GM13977 (cell line): ENCODE data around the gene TMEM234.

Source experiments
- DNase-seq: peaks from one replicate; pipeline ENCODE4 v3.0.0; 2012; ENCODE audit warnings: low spot score
- in situ Hi-C: fragments of 300-500 bp; cut with MboI; formaldehyde crosslinking; loops from one replicate; pipeline ENCODE4 v1.12.0; 2022; ENCODE audit warnings: low sequenced_read_pairs, low pct_unique_long_range_greater_than_20kb, mixed read lengths, inconsistent platforms; ENCODE audit not compliant: unreplicated experiment
- TF ChIP-seq, protein P1 (sequence below): IDR thresholded peaks from 2 replicates; pipeline ENCODE4 v1.5.1; 2012; ENCODE audit warnings: mild to moderate bottlenecking, control low read depth; ENCODE audit not compliant: insufficient read depth; ENCODE audit errors: extremely low read depth, missing control alignments

Gene TMEM234

DNA sequence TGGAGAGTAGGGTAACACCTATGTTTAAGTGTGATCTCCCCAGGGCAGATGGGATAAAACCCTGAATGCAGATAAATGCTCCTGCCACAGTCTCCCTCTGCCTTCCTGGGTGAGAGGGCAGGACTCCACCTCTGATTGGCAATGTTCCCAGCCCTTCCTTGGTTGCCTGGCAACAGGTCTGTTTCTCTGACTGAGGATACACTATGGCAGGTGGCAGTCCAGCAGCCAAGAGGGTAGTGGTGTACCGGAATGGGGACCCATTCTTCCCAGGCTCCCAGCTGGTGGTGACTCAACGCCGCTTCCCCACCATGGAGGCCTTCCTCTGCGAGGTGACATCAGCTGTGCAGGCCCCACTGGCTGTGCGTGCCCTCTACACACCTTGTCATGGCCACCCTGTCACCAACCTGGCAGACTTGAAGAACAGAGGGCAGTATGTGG lies 13.2 kb downstream of the TMEM234 start, which contains the start of gene DCDC2B:
DCDC2B (plus strand) TSS at position 199 of the 438 bp plus-strand sequence; CDS start at position 204, 5 bp downstream.
- DNase-seq: no peak

DNA sequence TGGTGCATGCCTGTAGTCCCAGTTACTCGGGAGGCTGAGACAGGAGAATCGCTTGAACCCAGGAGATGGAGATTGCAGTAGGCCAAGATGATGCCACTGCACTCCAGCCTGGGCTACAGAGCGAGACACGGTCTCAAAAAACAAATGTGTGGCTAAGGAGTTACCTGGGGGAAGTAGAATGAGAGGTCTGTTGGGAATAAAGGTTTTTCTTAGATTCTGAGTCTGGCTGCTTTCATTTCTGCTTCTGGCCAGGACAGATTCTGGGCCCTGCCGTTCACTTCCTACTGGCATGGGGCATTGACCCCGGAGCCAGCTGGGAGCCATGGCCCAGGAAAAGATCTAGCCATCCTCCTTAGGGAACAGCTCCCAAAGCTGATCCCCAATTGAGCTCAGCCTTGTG lies 13.7 kb downstream of the TMEM234 start:
- no peak for DNase-seq
- TF ChIP-seq, protein P1, sequence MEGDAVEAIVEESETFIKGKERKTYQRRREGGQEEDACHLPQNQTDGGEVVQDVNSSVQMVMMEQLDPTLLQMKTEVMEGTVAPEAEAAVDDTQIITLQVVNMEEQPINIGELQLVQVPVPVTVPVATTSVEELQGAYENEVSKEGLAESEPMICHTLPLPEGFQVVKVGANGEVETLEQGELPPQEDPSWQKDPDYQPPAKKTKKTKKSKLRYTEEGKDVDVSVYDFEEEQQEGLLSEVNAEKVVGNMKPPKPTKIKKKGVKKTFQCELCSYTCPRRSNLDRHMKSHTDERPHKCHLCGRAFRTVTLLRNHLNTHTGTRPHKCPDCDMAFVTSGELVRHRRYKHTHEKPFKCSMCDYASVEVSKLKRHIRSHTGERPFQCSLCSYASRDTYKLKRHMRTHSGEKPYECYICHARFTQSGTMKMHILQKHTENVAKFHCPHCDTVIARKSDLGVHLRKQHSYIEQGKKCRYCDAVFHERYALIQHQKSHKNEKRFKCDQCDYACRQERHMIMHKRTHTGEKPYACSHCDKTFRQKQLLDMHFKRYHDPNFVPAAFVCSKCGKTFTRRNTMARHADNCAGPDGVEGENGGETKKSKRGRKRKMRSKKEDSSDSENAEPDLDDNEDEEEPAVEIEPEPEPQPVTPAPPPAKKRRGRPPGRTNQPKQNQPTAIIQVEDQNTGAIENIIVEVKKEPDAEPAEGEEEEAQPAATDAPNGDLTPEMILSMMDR: no peak
- in situ Hi-C loops: loop anchor here (25.0 kb wide), 1 partner anchor 204 kb away; no protein-coding TSS in a partner anchor

More for the DNA sequence above, 13.2 kb downstream of the TMEM234 start, which contains the start of gene DCDC2B:
- TF ChIP-seq, protein P1: no peak
- in situ Hi-C loops: loop anchor here (25.0 kb wide), 1 partner anchor 203 kb away; no protein-coding TSS in a partner anchor

DNA sequence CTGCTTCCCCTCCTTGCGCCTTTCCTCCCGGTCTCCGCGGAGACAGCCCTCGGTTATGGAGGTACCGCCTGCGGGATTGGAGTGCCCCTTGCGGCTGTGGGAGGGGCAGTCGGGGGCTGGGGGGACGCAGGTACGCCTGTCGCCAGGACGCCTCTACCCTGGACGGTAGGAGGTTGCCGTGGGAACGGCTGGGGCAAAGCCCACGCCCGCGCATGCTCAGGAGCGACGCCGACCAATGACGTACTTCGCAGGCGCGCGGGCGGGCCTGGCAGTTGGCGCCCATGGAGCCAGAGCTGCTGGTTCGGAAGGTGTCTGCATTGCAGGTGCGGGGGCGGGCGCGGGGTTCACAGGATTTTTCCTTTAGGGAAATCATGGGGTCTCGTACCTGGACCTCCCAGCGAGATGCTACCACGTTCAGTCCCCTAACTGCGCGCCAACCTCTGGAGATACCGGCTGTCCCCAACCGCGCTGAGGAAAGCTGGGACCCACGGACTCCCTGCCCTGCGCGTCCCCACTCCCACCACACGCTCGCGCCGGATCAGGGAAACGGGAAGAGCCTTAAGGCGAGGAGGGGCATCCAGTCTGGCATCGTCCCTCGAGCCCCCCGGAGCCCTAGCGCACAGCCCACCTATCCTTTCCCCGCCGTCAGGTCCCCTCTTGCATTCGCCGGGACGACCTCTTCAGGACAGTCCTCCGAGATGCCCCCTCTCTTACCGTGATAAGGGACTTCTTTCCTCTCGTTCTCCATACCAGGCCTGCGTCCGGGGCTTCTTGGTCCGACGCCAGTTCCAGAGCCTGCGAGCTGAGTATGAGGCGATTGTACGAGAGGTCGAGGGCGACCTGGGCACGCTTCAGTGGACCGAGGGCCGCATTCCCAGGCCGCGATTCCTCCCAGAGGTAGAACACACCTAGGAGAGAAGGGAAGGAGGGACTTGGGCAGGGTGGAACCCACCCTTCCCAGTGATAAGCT lies 16.5 kb downstream of the TMEM234 start, which contains the start of gene IQCC:
IQCC (plus strand) TSS at position 271 of the 970 bp plus-strand sequence; CDS start at position 282, 11 bp downstream.
- TF ChIP-seq, protein P1: peak; percentile 10
- peak; percentile 91 for DNase-seq
- in situ Hi-C loops: loop anchor here (25.0 kb wide), 1 partner anchor 207 kb away; no protein-coding TSS in a partner anchor

DNA sequence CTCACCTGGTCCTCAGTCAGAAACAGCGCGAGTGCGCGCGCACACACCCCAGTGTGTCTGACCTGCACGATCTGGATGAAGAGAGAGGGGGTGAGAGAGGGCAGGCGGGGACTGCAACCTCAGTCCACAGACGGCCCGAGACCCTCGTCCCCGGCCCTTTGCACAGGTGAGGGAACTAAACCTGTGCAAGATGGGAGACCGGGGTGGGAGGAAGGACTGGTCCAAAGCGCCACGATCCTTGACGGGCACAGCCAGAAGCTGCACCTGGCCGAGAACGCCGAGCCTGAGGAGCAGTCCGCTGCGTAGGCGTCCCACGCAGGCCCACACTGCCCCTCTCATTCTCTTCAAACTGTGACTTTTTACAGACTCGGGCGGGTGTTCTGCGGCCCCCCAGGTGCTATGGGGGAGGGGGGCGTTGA lies 17.2 kb downstream of the TMEM234 start:
- in situ Hi-C loops: loop anchor here (25.0 kb wide), 1 partner anchor 207 kb away; no protein-coding TSS in a partner anchor
- TF ChIP-seq, protein P1: no peak

DNA sequence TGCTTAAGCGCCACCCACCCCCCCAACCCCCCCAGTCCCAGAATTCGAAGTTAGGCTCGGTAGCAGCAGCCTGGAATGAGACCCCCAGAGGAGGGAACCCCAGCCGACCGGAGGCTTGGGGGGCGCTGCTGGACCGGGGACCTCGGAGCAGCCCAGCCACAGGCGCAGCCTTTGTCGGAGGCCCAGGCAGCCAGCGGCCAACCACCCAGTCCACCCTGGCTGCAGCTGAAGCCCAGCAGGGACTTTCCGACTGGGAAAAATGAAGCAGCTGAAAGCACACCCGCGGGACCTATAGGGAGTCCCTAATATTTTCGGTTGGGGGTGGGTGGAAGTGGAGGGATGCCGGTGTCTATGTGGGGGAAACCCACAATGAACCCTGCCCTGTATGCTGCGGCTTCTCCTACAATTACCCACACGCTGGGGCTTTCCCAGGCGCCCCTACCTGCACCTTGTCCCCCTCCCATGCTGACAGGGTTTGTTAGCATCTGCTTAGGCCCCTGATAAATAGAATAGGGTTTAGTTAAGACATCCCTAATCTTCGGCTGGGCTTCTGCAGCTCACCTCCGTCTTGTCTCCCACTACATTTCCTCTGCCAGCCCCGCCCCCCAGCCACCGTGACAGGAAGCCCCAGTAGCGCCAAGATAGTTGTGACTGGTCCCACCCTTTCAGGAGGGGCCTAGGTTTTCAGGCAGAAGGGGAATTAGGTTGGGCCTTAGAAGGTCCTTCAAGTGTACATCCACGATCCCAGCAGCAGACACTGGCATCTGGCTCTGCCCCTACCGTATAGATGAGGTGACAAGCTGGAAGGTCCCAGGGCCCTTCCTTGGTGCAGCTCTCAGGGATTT lies 20.9 kb downstream of the TMEM234 start:
- TF ChIP-seq, protein P1: peak; percentile 20
- DNase-seq: peak; percentile 82
- in situ Hi-C loops: loop anchor here (25.0 kb wide), 1 partner anchor 211 kb away; no protein-coding TSS in a partner anchor

More for the DNA sequence above, 17.2 kb downstream of the TMEM234 start:
- no peak for DNase-seq
